ENCODE measurements around the gene TBCB. TPM values are rescaled to one million over a fixed set of nuclear protein-coding genes. Genes with fewer than 3 reads are reported as not detected.

TBCB gene
- total RNA-seq, 1 donor from 2014 or later, result 138 TPM

- Mint-ChIP-seq H3K27me3 (no peaks in the 10 kb centered on the region), H3K4me3 (ENCODE audit: low read depth) (no peak overlapping the region), H3K36me3 (ENCODE audit: insufficient read depth) (no peaks in the 10 kb centered on the region), H3K27ac (no peak overlapping the region), H3K4me1 (ENCODE audit: low read depth) (no peaks in the 10 kb centered on the region), H3K9me3 (ENCODE audit: low read depth) (no peaks in the 10 kb centered on the region)
- TF ChIP-seq, protein P1, sequence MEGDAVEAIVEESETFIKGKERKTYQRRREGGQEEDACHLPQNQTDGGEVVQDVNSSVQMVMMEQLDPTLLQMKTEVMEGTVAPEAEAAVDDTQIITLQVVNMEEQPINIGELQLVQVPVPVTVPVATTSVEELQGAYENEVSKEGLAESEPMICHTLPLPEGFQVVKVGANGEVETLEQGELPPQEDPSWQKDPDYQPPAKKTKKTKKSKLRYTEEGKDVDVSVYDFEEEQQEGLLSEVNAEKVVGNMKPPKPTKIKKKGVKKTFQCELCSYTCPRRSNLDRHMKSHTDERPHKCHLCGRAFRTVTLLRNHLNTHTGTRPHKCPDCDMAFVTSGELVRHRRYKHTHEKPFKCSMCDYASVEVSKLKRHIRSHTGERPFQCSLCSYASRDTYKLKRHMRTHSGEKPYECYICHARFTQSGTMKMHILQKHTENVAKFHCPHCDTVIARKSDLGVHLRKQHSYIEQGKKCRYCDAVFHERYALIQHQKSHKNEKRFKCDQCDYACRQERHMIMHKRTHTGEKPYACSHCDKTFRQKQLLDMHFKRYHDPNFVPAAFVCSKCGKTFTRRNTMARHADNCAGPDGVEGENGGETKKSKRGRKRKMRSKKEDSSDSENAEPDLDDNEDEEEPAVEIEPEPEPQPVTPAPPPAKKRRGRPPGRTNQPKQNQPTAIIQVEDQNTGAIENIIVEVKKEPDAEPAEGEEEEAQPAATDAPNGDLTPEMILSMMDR (IDR thresholded peaks at IDR 0.05; ENCODE audit: unreplicated experiment), result no peak
- DNase-seq (ENCODE audit: low spot score, unreplicated experiment), result no peak
These were observed 21.6 kb upstream of the TBCB start for GRCh38 chr19:36093687-36094086.

- Mint-ChIP-seq H3K9me3 (ENCODE audit: low read depth) (no peaks in the 10 kb centered on the region), H3K36me3 (ENCODE audit: insufficient read depth) (no peaks in the 10 kb centered on the region), H3K27ac (no peak overlapping the region), H3K4me1 (ENCODE audit: low read depth) (no peaks in the 10 kb centered on the region), H3K27me3 (no peaks in the 10 kb centered on the region), H3K4me3 (ENCODE audit: low read depth) (no peak overlapping the region)
- no peak for DNase-seq (ENCODE audit: low spot score, unreplicated experiment)
- TF ChIP-seq, protein P1 (IDR thresholded peaks at IDR 0.05; ENCODE audit: unreplicated experiment), result no peak
These were observed 18.2 kb upstream of the TBCB start for GRCh38 chr19:36097036-36097435.

GRCh38 chr19:36099166-36099785, 16.0 kb upstream of the TBCB start:
- H3K36me3 Mint-ChIP-seq (ENCODE audit: insufficient read depth), result no peaks in the 10 kb centered on the region
- TF ChIP-seq, protein P1 (IDR thresholded peaks at IDR 0.05; ENCODE audit: unreplicated experiment), result no peak
- H3K4me1 Mint-ChIP-seq (ENCODE audit: low read depth), result no peaks in the 10 kb centered on the region
- H3K27ac Mint-ChIP-seq, result no peak overlapping the region
- H3K9me3 Mint-ChIP-seq (ENCODE audit: low read depth), result no peaks in the 10 kb centered on the region
- H3K4me3 Mint-ChIP-seq (ENCODE audit: low read depth), result no peak overlapping the region
- no peak for DNase-seq (ENCODE audit: low spot score, unreplicated experiment)
- no peaks in the 10 kb centered on the region for H3K27me3 Mint-ChIP-seq

- no peaks in the 10 kb centered on the region for H3K27me3 Mint-ChIP-seq
- no peaks in the 10 kb centered on the region for H3K36me3 Mint-ChIP-seq (ENCODE audit: insufficient read depth)
- no peak overlapping the region for H3K27ac Mint-ChIP-seq
- DNase-seq (ENCODE audit: low spot score, unreplicated experiment), result no peak
- H3K9me3 Mint-ChIP-seq (ENCODE audit: low read depth), result no peaks in the 10 kb centered on the region
- H3K4me3 Mint-ChIP-seq (ENCODE audit: low read depth), result no peak overlapping the region
- H3K4me1 Mint-ChIP-seq (ENCODE audit: low read depth), result no peaks in the 10 kb centered on the region
- TF ChIP-seq, protein P1 (IDR thresholded peaks at IDR 0.05; ENCODE audit: unreplicated experiment), result no peak
These were observed 14.8 kb upstream of the TBCB start for GRCh38 chr19:36100476-36100875.

DNA sequence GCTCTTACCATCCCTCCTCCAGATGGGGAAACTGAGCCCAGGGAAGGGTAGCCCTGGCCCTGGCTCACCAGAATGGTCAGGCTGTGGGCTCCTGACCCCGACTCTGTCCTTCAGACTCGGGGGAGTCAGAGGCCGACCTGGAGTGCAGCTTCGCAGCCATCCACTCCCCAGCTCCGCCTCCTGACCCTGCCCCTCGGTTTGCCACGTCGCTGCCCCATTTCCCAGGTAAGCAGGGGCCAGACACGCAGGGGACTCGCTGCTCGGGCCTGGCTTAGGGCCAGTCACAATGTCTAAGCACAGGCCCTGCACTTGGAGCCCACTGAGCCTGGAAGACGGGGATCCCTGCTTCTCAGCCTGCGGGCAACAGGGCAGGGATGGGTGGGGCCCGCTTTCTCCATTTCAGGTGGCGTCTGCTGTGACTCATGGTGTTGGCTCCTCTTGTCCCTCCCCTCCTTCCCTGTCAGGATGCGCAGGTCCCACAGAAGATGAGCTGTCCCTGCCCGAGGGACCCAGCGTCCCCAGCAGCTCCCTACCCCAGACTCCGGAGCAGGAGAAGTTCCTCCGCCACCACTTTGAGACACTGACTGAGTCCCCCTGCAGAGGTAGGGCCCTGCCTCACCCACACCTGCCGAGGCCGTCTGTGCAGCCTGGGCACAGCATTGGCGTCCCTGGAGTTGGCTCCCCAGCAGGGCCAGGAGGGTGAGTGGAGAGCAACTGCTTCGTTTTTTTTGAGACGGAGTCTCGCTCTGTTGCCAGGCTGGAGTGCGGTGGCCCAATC, 13.5 kb upstream of the TBCB start:
- Mint-ChIP-seq H3K4me1 (ENCODE audit: low read depth) (no peaks in the 10 kb centered on the region), H3K36me3 (ENCODE audit: insufficient read depth) (peaks cover 2% of the 10 kb centered on the region)

More for the DNA sequence above, 13.5 kb upstream of the TBCB start:
- H3K4me3 Mint-ChIP-seq (ENCODE audit: low read depth), result no peak overlapping the region
- TF ChIP-seq, protein P1 (IDR thresholded peaks at IDR 0.05; ENCODE audit: unreplicated experiment), result no peak
- H3K27me3 Mint-ChIP-seq, result no peaks in the 10 kb centered on the region
- H3K27ac Mint-ChIP-seq, result no peak overlapping the region
- no peaks in the 10 kb centered on the region for H3K9me3 Mint-ChIP-seq (ENCODE audit: low read depth)
- no peak for DNase-seq (ENCODE audit: low spot score, unreplicated experiment)

Measured in progenitor cell of endocrine pancreas (in vitro differentiated cells).